CD4-positive, alpha-beta T cell treated with Interleukin-6 for 4 hours (primary cell): ENCODE measurements around the gene CAST.

ENCODE experiments used
- DNase-seq: peaks from one replicate; pipeline ENCODE4 v3.0.0-alpha.2; 2020; ENCODE audit warnings: mixed read lengths

The CAST gene

DNA sequence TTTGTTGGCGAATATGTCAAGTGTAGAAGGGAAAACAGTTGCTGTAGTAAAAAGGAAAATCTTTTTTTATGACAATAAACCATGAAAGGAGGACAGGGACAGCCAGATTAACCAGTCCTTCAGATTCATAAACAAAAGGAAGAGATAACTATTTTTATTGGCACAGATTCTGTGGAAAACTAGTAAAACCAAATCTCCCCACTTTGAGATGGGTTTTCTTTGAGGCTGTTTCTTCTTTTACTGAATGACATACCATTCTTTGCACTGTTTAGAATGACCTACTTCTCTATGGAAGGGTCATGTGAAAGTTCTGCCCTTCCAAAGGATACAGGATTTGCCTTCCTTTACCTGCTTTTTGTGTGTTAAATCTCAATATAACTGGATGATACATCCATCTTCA lies 13.7 kb downstream of the CAST start:
- DNase-seq: no peak

- no peak for DNase-seq
Measured at GRCh38 chr5:96677496-96677895, 15.3 kb downstream of the CAST start.

GRCh38 chr5:96679293-96679692 lies 17.1 kb downstream of the CAST start:
- DNase-seq: no peak

DNA sequence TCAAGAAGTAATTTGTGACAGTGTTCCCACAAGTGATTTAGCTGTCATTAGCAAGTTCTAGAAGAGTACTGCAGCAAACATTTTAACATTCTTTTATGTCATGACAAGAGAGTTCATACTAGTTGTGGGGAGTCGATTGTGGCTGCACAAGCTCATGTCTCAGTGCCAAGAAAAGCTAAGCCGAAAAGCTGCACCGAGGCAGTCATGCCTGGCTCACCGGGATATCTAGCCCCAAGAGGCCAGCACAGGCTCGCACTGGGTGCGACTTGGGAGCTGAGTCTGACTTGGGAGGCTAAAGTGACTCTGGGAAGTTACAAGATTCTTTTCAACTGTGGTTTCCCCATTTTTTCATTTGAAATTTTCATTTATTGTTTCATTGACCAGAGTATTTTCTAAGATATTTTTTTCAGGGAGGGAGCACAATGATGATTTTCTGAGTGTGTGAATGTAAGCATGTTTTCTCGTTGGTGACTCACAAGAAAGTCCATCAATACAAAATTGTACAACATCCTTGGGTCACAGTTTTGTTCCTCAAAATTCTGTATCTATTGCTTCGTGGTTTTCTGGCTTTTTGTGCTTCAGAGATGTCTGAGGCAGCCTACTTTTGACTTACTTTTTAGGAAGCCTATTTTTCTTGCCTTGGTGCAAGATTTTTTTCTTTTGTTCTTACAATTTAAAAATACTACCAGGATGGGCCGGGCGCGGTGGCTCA lies 18.7 kb downstream of the CAST start:
- no peak for DNase-seq

- no peak for DNase-seq
Measured at GRCh38 chr5:96683392-96683791, 21.2 kb downstream of the CAST start.

- DNase-seq: no peak
Measured at GRCh38 chr5:96683810-96684209, 21.6 kb downstream of the CAST start.

DNA sequence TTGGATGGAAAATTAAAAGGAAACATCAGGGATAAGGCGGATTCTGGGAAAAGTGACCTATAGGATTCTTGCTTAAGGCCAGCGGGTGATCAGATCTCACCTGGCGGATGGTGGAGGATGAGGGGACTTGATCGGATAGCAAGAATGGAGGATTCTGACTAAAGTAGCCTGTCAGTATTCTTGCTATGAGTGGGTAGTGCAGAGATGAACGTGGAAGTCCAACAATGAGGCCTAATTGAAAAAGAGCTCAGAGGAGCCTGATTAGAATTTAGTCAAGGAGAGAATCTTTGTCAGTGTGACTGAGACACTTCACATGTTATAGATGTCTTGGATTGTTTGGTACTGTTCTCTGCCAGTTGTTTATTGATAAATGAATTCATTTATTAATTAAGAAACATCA lies 24.9 kb downstream of the CAST start:
- no peak for DNase-seq

DNA sequence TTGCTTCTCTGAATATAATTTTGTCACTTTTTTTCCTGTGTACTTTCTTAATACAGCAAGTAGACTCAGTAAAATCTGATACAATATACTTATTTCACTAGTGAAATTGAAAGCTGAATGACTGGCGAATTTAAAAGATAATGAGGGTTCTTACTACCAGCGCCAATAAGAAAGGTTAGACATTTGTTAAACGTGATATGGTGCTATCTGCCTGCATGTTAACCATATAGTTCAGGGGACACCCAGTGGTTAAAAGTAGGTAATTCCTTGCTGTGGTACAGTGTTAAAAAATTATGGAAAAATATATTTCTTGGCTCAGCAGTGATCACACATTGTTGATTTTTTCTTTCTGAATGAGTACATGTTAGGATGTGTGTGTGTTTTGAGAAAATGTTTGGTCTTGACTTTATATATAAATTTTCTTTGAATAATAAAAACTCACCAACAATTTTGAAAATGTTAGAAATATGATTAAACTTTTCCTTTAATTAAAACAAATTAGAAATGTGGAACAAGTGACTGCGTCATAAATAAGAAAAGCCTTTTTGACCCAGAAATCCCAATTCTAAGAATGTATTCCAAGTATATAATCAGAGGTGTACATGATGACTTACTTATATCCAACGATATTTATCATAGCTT lies 25.8 kb downstream of the CAST start:
- DNase-seq: no peak

GRCh38 chr5:96690861-96691260 lies 28.7 kb downstream of the CAST start:
- DNase-seq: no peak

DNA sequence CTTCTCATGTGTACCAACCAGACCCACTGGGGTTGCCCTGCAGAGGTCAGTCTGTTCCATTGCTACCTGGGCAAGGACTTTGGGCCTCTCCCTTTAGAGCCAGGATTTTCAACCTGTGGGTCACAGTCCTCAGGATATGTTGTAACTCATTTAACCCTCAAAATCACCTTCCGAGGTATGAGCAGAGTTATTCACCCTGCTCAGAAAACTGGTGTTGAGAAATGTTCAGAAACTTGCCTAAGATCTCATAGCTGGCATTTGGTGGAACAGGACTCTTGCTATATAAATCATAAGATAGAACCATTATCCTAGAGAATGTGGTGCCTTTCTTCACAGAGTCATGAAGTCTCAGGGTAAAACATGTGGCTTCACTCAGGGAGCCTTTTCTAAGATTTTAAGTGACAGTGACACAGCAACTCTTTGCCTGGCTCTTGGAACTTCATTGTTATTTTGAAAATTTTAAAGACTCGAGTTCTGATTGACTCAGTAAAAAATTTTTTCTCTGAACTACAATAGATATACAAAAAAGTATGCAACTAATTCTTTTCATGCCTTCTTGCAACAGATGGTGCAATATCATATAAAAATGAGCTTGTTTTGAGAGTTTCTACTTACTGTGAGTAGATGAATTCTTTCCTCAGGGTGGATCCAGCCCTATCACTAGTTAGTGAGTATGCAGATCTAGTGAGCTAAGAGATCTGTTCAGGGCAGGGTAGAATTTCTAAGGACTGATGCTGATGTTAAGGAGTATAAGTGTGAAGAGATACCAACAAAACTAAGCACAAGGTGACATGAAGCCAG lies 29.5 kb downstream of the CAST start:
- DNase-seq: no peak

GRCh38 chr5:96692441-96692840 lies 30.3 kb downstream of the CAST start:
- DNase-seq: no peak

DNA sequence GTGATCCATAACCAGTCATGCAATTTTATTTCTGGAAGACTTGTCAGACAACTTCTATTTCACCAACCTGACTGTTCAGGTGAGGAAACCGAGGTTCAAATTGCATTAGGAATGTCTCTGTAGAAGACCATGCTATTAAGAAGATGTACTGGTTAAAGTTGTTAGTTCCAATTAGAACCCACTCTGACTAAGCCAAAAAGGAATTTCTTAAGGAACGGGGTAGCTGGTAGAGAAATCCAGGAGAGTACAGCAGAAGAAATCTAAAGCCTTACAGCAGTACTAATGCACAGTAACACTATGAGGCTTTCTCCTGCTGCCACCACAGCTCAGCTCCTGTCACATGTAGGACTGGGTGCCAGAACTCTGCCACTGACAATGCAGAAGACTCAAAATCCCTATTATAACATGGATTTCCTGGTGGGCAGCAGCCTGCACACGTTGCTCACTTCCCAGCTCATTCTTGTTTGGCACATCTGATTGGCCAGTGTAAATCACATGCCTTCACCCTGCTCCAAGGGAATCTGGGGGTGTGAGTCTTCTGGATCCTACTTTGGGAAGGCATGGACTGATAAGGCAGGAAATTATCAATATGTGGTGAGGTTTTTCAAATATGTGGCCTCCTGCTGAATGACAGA lies 37.1 kb downstream of the CAST start:
- DNase-seq: no peak

- DNase-seq: peak; percentile 80
Measured at GRCh38 chr5:96702503-96703383, 40.6 kb downstream of the CAST start.

- no peak for DNase-seq
Measured at GRCh38 chr5:96703384-96703920, 41.3 kb downstream of the CAST start.

DNA sequence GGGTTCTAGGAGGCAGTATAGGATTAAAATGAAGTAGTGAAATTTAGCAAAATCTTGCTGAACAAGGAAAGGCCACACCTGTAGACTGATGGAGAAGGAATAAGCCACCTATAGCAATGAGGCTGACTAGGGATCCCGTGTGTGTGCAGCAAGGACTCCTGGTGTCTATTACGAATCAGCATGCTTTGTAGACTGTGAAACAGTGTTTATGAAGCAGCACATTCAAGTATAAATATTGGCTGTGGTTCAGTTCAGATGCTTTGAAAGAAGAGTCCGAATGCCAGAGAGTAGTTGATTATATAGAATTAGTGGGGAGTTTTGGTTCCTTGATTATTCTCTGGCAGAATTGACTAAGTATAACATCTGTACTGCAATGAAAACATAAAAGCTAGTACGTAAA lies 41.8 kb downstream of the CAST start:
- no peak for DNase-seq

DNA sequence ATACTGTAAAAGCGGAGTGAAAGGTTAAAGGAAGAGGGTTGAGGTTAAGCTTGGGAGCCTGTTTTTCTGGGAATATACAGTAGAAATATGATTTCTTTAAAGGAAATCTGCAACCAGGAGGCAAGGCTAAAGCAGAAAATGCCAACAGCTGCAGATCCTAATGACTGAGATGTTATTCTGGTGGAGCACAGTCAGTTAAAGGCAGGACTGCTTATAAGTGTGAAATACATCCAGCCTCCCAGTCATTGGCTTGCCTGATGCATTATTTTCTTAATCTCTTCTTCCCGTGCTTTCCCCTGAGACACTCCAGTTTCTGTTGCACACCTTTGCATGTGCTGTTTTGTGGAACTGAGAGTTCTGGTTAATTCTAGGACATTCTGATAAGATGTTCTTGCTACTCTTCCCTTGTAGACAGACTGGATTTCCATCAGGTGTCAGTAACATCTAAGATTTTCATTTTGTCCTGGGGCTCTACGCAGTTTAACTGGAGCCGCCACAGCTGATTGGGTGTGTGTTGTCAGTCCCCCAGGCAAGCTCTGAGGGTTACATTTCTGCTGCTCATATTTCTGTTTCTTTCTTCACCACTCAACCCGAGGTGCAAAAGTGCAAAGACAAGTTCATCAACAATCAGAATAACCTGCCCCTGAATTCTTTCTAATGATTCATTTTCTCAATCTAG lies 44.4 kb downstream of the CAST start:
- DNase-seq: no peak

DNA sequence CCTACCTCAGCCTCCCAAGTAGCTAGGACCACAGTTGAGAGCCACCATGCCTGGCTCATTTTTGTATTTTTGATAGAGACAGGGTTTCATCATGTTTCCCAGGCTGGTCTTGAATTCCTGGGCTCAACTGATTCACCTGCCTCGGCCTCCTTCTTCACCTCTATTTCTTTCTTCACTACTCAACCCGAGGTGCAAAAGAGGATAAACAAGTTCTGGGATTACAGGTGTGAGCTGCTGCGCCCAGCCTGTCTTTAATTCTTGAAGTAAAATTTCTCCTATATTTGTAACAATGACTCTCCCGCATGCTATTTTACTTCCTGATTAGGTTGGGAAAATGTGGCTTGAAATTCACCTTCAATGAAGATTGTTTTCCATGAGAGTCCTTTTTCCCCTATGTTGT lies 46.4 kb downstream of the CAST start:
- DNase-seq: no peak

DNA sequence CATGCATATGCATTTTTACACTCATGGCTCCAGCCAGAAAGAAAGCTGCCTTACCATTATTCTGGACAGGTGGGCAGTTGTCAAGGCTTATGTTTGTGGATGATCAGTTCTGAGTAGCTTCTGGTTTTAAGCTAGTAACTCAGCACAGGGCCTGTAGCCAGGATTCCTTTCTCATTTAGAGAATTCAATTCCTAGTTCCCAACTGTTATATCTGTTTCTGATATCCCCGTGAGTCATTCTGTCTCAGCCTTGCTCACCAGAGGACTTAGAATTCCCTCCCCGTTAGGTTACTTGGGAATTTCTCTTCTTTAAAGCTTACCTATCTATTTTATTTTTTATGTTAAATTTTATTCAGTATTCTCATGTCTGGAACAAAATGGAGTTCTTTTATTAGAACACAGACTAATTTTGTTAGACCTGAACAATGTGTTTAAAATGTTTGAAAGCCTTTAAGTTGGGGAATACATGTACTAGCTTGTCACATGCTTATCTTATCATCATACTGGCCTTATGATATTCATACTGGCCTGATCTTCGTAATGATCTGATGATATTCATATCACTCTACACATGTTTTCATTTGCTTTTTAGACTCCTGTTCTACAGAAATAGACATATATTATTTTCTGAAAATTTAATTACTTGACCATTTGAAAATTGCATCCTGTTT lies 47.1 kb downstream of the CAST start:
- DNase-seq: no peak

DNA sequence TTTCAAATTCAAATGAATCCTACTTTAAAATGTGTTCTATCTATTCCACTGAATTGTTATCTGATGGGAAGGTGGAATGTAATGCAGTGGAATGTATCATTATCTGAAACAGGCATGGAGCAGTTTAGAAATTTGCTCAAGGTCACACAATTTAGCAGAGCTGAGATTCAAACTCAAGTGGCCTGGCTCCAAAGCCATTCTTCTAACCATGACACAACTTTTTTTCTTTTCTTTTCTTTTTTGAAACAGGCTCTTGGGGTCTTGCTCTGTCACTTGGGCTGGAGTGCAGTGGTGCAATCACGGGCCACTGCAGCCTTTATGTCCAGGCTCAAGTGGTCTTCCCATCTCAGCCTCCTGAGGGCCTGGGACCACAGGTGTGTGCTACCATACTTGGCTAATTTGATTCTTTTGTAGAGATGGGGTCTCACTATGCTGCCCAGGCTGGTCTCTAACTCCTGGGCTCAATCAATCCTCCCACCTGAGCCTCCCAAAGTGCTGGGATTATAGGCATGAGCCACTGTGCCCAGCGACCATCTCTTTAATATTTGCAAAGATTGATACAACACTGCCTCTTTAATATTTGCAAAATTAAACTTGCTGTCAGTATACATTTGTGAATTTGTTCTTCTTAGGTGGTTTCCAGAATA lies 50.0 kb downstream of the CAST start:
- DNase-seq: no peak

DNA sequence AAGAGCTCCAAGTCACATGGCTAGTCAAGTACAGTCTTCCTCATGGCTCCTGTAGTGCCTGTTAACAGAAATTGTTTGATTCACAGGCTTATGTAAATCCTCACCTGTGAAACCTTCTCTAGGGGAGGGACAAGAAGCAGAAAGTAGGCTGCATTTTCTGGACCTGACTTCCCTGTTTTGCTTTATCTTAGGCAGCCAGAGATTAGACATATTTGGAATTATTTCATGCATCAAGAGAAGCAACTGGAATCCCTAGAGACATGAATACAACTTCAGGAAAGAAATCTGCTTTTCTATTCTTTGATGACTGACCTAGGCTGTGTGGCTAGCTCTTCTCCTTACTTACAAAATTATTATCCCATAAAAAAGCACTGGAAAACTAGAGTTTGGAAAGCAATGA lies 52.3 kb downstream of the CAST start:
- DNase-seq: no peak
